Activated T-helper 1 cell treated with Interleukin-2 at 50 U/mL for 16 hours (primary cell): ENCODE results near the gene HOXA13.

Source experiments
- DNase-seq: peaks from one replicate; pipeline ENCODE4 v3.0.0-alpha.2; 2020; ENCODE audit warnings: low read depth

The HOXA13 gene

DNA sequence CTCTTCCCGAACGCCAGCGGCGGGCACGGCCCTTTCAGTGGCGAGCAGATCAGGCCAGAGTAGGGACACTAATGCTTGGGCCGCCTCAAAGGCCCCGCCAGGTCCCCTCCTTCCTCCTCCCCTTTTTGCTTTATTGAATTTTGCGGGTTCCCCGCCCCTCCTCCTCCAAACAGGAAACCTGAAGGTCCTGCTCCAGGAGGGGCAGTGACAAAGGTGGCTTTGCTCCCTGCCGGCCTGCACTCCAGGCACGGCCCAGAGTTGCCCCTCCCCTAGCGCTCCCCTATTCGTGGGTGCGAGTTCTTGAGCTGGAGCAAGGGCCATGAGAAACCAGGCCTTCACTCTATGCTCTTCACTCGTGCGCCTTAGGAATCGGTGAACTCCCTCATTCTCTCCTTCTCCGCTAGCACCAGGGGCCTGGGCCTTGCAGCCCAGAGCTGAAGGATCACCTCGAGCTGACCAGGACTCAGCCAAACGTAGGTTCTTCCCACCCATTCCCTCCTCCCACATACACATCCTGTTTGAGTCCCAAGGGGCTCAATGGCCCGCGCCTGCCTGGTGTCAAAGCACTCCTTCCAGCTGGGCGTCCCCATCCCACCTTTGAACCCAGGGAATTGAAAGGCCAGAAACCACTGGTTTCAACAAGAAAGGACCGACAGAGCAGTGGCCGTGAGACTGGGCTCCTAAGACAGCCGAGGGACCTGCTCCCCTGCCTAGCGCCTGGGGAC, 51.7 kb downstream of the HOXA13 start:
- no peak for DNase-seq

DNA sequence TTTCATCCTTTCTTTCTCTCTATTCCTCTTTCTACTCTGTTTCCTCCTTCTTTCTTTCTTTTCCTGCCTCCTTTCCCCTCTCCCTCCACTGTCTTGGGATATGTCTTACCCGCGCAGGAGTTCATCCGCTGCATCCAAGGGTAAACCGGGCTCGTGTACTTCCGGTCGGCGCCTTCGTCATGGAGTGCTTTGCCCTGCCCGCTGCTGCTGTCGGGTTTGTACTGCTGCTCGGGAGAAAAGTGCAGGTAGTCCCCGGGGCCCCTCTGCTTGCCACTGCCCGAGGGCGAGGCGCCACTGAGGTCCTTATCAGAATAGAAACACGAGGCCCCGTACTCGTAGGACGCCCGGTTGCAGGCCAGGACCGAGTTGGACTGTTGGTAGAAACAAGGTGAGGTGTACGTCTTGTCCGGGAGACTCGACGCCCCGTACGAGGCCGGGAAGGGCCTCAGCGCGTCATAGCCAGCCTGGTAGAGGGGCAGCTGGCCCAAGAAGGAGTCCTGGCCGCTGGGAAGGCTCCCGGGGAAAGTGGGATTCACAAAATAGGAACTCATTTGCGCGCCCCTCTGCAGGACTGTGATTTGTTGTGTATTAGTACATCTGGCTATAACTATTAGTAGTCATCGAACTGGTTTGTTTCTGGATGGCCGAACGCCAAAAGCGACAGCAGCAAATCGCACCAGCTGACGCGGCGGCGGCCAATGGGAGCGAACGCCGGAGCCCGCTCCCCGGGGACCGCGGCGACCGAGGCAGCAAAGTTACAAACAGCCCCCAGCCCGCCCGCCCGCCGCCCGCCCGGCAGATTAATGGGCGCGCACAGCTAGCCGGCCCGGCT, 52.5 kb downstream of the HOXA13 start, which contains the start of gene HOXA6:
HOXA6 (minus strand) TSS at position 576 of the 832 bp plus-strand sequence; CDS start at position 551, 25 bp downstream.
- no peak for DNase-seq

DNA sequence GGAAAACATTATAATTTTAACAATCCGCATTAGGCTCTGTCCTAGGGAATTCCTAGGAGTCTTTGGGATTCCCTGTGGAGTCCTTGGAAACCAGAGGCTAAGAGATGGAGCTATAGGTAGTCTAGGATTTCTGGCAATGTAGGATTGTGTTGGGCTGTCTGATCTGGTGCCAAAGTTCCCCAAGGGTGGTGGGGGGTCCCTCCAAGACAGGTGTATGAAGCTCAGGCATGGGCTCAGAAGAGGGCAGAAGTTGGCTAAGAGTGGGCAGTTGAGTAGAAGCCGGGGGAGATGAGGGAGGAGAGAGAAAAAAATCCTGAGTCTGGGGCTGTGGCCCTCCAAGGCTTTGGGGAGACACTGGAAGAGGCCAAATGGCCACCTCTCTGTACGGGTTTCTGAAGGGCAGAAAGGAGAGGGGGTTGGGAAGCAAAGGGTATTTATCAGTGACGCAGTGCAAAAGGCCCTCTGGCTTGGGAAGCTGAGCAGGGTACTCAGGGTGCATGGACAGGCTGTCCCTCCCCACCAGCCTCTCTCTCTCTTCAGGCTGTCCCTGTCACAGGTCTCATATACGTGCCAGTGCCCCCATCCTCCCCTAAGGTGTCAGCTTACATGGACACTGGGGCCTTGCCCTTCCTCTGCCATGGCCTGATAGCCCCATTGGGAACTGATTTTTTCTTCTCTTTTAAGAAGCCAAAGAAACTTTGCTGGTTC, 53.2 kb downstream of the HOXA13 start:
- DNase-seq: no peak

DNA sequence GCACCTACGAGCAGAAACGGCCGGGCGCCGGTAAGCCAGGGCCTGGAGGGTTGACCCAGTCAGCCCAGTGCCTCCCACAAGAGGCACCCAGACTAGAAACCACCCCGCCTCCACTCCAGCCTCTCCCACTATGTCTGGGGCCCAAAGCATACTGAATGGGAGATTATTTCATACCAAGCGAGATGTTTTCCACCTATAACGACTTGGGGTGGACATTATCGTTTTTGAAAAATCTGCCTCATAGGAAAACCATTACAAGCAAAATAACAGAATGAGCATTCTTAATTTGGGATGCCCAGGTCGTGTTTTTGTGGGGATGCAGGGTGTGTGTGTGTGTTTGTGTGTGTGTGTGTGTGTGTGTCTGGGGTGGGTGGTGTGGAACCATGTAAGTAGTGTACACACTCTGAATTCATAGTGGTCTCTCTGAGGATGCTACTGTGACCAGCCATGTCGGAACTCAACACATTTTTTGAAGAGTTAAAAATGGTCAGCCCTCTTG, 53.9 kb downstream of the HOXA13 start:
- no peak for DNase-seq

DNA sequence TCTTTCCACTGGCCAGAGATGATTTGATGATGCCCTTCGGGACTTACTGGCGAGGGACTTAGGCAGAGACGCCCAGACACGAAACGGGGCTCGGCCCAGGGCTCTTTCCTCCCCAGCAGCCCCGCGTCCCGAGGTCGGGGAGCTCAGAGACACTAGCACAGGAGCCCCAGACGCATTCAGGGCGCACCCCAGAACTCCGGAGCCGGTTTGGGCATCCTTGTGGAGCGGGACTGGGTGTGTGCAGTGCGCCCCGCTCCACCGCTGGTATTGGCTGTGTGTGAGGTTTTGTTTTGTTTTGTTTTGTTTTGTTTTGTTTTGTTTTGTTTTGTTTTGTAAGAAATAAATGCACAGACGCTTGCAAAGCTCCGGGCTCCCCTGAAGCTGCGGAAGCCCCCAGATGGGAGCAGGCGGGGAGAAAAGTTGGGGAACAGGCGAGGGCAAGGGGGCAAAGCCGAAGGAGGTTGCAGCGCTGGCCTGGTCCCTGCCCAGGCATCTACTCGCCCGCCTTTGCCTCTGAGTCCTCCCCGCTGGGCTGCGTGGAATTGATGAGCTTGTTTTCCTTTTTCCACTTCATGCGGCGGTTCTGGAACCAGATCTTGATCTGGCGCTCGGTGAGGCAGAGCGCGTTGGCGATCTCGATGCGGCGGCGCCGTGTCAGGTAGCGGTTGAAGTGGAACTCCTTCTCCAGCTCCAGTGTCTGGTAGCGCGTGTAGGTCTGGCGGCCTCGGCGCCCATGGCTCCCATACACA, 54.6 kb downstream of the HOXA13 start:
- no peak for DNase-seq

DNA sequence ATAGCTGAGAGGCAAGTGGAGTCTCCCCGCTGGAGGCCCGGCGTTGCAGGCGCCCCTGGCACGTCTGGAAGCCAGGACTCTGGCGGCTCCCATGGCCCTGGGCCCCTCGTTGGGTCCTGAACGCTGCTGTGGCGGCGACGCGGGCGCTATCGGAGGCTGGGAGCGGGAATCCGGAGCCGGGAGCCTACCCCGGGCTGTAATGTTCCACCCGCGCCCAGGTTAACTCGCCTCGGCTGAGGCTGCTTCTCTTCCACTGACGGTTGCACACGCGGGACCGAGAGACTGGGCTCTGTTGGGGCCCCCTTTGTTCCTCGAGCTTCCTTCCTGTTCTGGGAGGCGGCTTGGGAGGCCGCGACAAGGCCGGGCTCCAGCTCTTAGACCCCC, 55.1 kb downstream of the HOXA13 start:
- no peak for DNase-seq
